HepG2 (cell line): ENCODE measurements around the gene ZNF282. TPM values are rescaled to one million over a fixed set of nuclear protein-coding genes. Genes with fewer than 3 reads are reported as not detected.

Experiments
- ATAC-seq: fragments of 200-7000 bp; cut with Tn5 transposase; 3 replicates; pipeline ENCODE4 v1.9.1; 2020; ENCODE audit warnings: mild to moderate bottlenecking, moderate library complexity
- BruUV-seq: library from RNA; stranded (reverse); fragments of 400-500 nt; replicated peaks from 2 replicates; lab custom pipeline; 2021; lab: Mats Ljungman, UMichigan
- CTCF ChIA-PET: fragments of 300-600 bp; formaldehyde crosslinking; extraction: SDS; loops from one replicate; lab custom pipeline; 2021; ENCODE audit warnings: low total read pairs, inconsistent platforms, low intra/inter-chr PET ratio; lab: Yijun Ruan, JAX
- POLR2A ChIA-PET: fragments of 350-600 bp; sonication (Branson Sonifier 250); formaldehyde crosslinking; loops from one replicate; lab custom pipeline; 2020; ENCODE audit warnings: antibody characterized with exemption, inconsistent platforms; lab: Yijun Ruan, JAX
- DNase-seq: peaks from one replicate; pipeline ENCODE4 v3.0.0-alpha.2; 2015; ENCODE audit warnings: low spot score
- FAIRE-seq: peaks from 3 replicates; lab custom pipeline; 2011; peaks lifted over from hg19 to GRCh38; lab: Jason Lieb, UNC
- H2AFZ ChIP-seq: one replicate; pipeline ENCODE4 v1.6.1; 2011; ENCODE audit warnings: low read length, inconsistent platforms
- H3K27ac ChIP-seq: fragments of 300-600 bp; 3 replicates; pipeline ENCODE4 v1.8.0; 2011; ENCODE audit warnings: mixed run types, mild to moderate bottlenecking, mixed read lengths, low read length, inconsistent platforms; ENCODE audit not compliant: insufficient read depth; ENCODE audit errors: extremely low read length
- H3K27me3 ChIP-seq, 2 experiments: fragments of 200-600 bp in 1 of 2; 2 replicates in 1 of 2; 3 replicates in 1 of 2; pipeline versions ENCODE4 v1.6.0 to v1.8.0; 2011; ENCODE audit warnings: low read length in 2 of 2, mild to moderate bottlenecking in 2 of 2, moderate library complexity in 2 of 2, inconsistent platforms in 1 of 2; ENCODE audit not compliant: insufficient read depth in 2 of 2, control insufficient read depth in 1 of 2
- H3K36me3 ChIP-seq, 2 experiments: fragments of 200-600 bp in 1 of 2; replicated peaks in 1 of 2; 2 replicates in 1 of 2; 3 replicates in 1 of 2; pipeline versions ENCODE4 v1.5.1 to v1.8.0; 2011; ENCODE audit warnings: low read length in 2 of 2, inconsistent platforms in 1 of 2; ENCODE audit not compliant: insufficient read depth in 2 of 2, control insufficient read depth in 1 of 2
- H3K4me1 ChIP-seq: 2 replicates; pipeline ENCODE4 v1.5.1; 2012; ENCODE audit warnings: low read length, inconsistent platforms; ENCODE audit not compliant: insufficient read depth
- H3K4me2 ChIP-seq: 2 replicates; pipeline ENCODE4 v1.6.0; 2011; ENCODE audit warnings: low read depth, low read length, inconsistent platforms
- H3K4me3 ChIP-seq, 3 experiments: fragments of 200-600 bp in 1 of 3; sonication (generic), shearing (Covaris generic) in 1 of 3; replicated peaks in 1 of 3; 2 replicates each; pipeline ENCODE4 v1.5.1; 2011 to 2016; ENCODE audit warnings: low read length in 3 of 3, inconsistent platforms in 2 of 3, low read depth in 2 of 3, mild to moderate bottlenecking in 2 of 3, control low read depth in 1 of 3, mixed read lengths in 1 of 3; ENCODE audit not compliant: insufficient read depth in 1 of 3
- H3K79me2 ChIP-seq: one replicate; pipeline ENCODE4 v1.6.1; 2011; ENCODE audit warnings: low read length, inconsistent platforms; ENCODE audit not compliant: insufficient read depth
- H3K9ac ChIP-seq: 2 replicates; pipeline ENCODE4 v1.6.0; 2011; ENCODE audit warnings: mild to moderate bottlenecking, low read depth, low read length, inconsistent platforms; ENCODE audit not compliant: insufficient read depth
- H3K9me3 ChIP-seq: 2 replicates; pipeline ENCODE4 v1.5.1; 2012; ENCODE audit warnings: mild to moderate bottlenecking, low read length
- H4K20me1 ChIP-seq: 2 replicates; pipeline ENCODE4 v1.6.0; 2011; ENCODE audit warnings: inconsistent platforms, mild to moderate bottlenecking, low read length, moderate library complexity; ENCODE audit not compliant: insufficient read depth
- ELF1 ChIP-seq: sonication (generic); formaldehyde crosslinking; IDR thresholded peaks from 2 replicates; pipeline ENCODE4 v1.4.0; 2020; ENCODE audit warnings: missing genetic modification reagents
- HES4 ChIP-seq: sonication (generic); formaldehyde crosslinking; IDR thresholded peaks from 2 replicates; pipeline ENCODE4 v1.9.0; 2021; ENCODE audit warnings: mild to moderate bottlenecking, missing genetic modification reagents, borderline replicate concordance
- NFIB ChIP-seq: sonication (generic); formaldehyde crosslinking; IDR thresholded peaks from 2 replicates; pipeline ENCODE4 v1.9.0; 2021; ENCODE audit warnings: missing genetic modification reagents, mild to moderate bottlenecking, borderline replicate concordance
- NR2F6 ChIP-seq, 2 experiments: IDR thresholded peaks; 2 replicates each; pipeline ENCODE4 v1.6.1; 2016; ENCODE audit warnings: antibody characterized with exemption in 1 of 2, mild to moderate bottlenecking in 1 of 2
- SMAD1 ChIP-seq: sonication (generic); formaldehyde crosslinking; IDR thresholded peaks from 2 replicates; pipeline ENCODE4 v1.4.0; 2020; ENCODE audit warnings: missing genetic modification reagents, low read depth, mild to moderate bottlenecking, borderline replicate concordance
- SPEN ChIP-seq: sonication (generic); formaldehyde crosslinking; IDR thresholded peaks from 2 replicates; pipeline ENCODE4 v1.5.1; 2020; ENCODE audit warnings: low read depth, mild to moderate bottlenecking, missing genetic modification reagents
- UBTF ChIP-seq: sonication (generic); formaldehyde crosslinking; IDR thresholded peaks from 2 replicates; pipeline ENCODE4 v1.4.0; 2020; ENCODE audit warnings: mild to moderate bottlenecking, missing genetic modification reagents
- ZBTB2 ChIP-seq: sonication (generic); formaldehyde crosslinking; IDR thresholded peaks from 2 replicates; pipeline ENCODE4 v1.8.0; 2022; ENCODE audit warnings: low read depth, missing genetic modification reagents
- ZNF33A ChIP-seq: sonication (generic); formaldehyde crosslinking; IDR thresholded peaks from 2 replicates; pipeline ENCODE4 v1.5.1; 2020; ENCODE audit warnings: missing genetic modification reagents, mild to moderate bottlenecking, moderate library complexity, borderline replicate concordance
- ZNF512B ChIP-seq: sonication (generic); formaldehyde crosslinking; IDR thresholded peaks from 2 replicates; pipeline ENCODE4 v1.5.1; 2020; ENCODE audit warnings: missing genetic modification reagents, mild to moderate bottlenecking, borderline replicate concordance
- ZNF549 ChIP-seq: sonication (generic); formaldehyde crosslinking; IDR thresholded peaks from 2 replicates; pipeline ENCODE4 v1.5.0; 2020; ENCODE audit warnings: missing genetic modification reagents
- ZNF615 ChIP-seq: sonication (generic); formaldehyde crosslinking; IDR thresholded peaks from 2 replicates; pipeline ENCODE4 v1.5.0; 2020; ENCODE audit warnings: mild to moderate bottlenecking, missing genetic modification reagents, borderline replicate concordance
- ZNF747 ChIP-seq: sonication (generic); formaldehyde crosslinking; IDR thresholded peaks from 2 replicates; pipeline ENCODE4 v1.8.1; 2023; ENCODE audit warnings: missing genetic modification reagents, mild to moderate bottlenecking, borderline replicate concordance
- ZNF784 ChIP-seq: sonication (generic); formaldehyde crosslinking; IDR thresholded peaks from 2 replicates; pipeline ENCODE4 v1.5.1; 2020; ENCODE audit warnings: missing genetic modification reagents, mild to moderate bottlenecking, borderline replicate concordance
- ZNF891 ChIP-seq: sonication (generic); formaldehyde crosslinking; IDR thresholded peaks from 2 replicates; pipeline ENCODE4 v1.5.0; 2020; ENCODE audit warnings: mild to moderate bottlenecking, missing genetic modification reagents
- WGBS: methylation state at CpG from one replicate; pipeline ENCODE4 v1.1.6; 2017; ENCODE audit warnings: low lambda C conversion rate; 5-methylcytosine and 5-hydroxymethylcytosine counted together
- in situ Hi-C: cut with HindIII; loops from 2 replicates; pipeline ENCODE4 v1.10.0; 2017; ENCODE audit warnings: low pct_unique_long_range_greater_than_20kb; ENCODE audit not compliant: extremely low pct_ligation_motif_present
- intact Hi-C: fragments of 100-400 bp; cut with micrococcal nuclease; formaldehyde crosslinking; loops from one replicate; pipeline ENCODE4 v1.10.0; 2022; ENCODE audit not compliant: unreplicated experiment
- polyA plus RNA-seq, 8 experiments: library from polyadenylated mRNA; depleted of rRNA in 3 of 8; stranded (reverse) in 7 of 8; unstranded in 1 of 8; fragments of >200 nt; fragmentation: Illumina TruSeq in 4 of 8; extraction: Trizol in 4 of 8; gene quantifications; 2 replicates each; pipeline versions ENCODE4 v1.2.1 to v1.2.3, GENCODE V29; 2011 to 2016; ENCODE audit warnings: low read depth in 4 of 8, missing spikeins in 1 of 8, mixed read lengths in 1 of 8; ENCODE audit not compliant: insufficient read depth in 1 of 8
- total RNA-seq, 5 experiments: library from RNA; depleted of rRNA; stranded (reverse); fragments of >200 nt; fragmentation: Illumina TruSeq; extraction: Trizol; gene quantifications; 2 replicates each; pipeline ENCODE4 v1.2.3, GENCODE V29; 2016; ENCODE audit warnings: low read depth in 1 of 5

Gene ZNF282
- total and polyA plus RNA-seq, 2 of the 13 experiments (the other 11 are each of a cell fraction or from before 2014, with no cell fraction given): 9.1 to 20.9 TPM

GRCh38 chr7:149205690-149206381 is 10.5 kb downstream of the ZNF282 start:
- ATAC-seq (no peak), FAIRE-seq (no peak), DNase-seq (no peak)
- Histone ChIP-seq H3K9me3 (no peaks in the 10 kb centered on the region), H3K4me2 (no peak overlapping the region), H4K20me1 (no peaks in the 10 kb centered on the region), H3K27ac (no peak overlapping the region), H3K79me2 (peaks cover 15% of the 10 kb centered on the region), H3K36me3 (peaks cover 33 to 81% of the 10 kb centered on the region in 2 experiments), H3K9ac (no peak overlapping the region), H3K27me3 (no peaks in the 10 kb centered on the region), H2AFZ (no peak overlapping the region), H3K4me1 (no peaks in the 10 kb centered on the region), H3K4me3 (no peak overlapping the region)
- ChIA-PET POLR2A (no interaction called here), CTCF (no interaction called here)
- in situ Hi-C loops (no loop called here), intact Hi-C loops (no loop called here)
- 96% methylated on average over 18 of the region's 18 CpGs for WGBS
- BruUV-seq: no TSS peak
- TF ChIP-seq ZNF747 (CRISPR knock-in tag) (no peak), NFIB (CRISPR knock-in tag) (no peak), ZNF891 (CRISPR knock-in tag) (no peak), ELF1 (CRISPR knock-in tag) (no peak), ZNF784 (no peak), ZNF512B (no peak), NR2F6 (IDR thresholded peaks at IDR 0.05) (no peak), NR2F6 (CRISPR knock-in tag; IDR thresholded peaks at IDR 0.05) (no peak), ZBTB2 (no peak), SMAD1 (CRISPR knock-in tag) (no peak), ZNF33A (no peak), ZNF615 (CRISPR knock-in tag) (no peak), ZNF549 (CRISPR knock-in tag) (no peak), HES4 (CRISPR knock-in tag) (no peak), SPEN (CRISPR knock-in tag) (no peak), UBTF (CRISPR knock-in tag) (no peak)
